Measurements from ENCODE around the gene VWC2L. TPM values are rescaled to one million over a fixed set of nuclear protein-coding genes. Genes with fewer than 3 reads are reported as not detected.

VWC2L gene
- total RNA-seq, 2 experiments from 2014 or later = not detected

GRCh38 chr2:214515111-214515510 lies 104.3 kb downstream of the VWC2L start:
- H3K36me3 Mint-ChIP-seq (ENCODE audit: low read depth) = no peaks in the 10 kb centered on the region
- no peak for DNase-seq
- CTCF ChIA-PET = no interaction called here
- H3K27ac Mint-ChIP-seq = no peak overlapping the region
- H3K4me1 Mint-ChIP-seq (ENCODE audit: low read depth) = no peaks in the 10 kb centered on the region
- H3K27me3 Mint-ChIP-seq (ENCODE audit: low read depth) = peaks cover 3% of the 10 kb centered on the region
- no peaks in the 10 kb centered on the region for H3K9me3 Mint-ChIP-seq
- H3K4me3 Mint-ChIP-seq = no peak overlapping the region
- intact Hi-C loops (cut with micrococcal nuclease) = no loop called here

GRCh38 chr2:214519258-214519818 lies 108.5 kb downstream of the VWC2L start:
- Mint-ChIP-seq H3K9me3 (no peaks in the 10 kb centered on the region), H3K4me3 (no peak overlapping the region), H3K27me3 (ENCODE audit: low read depth) (peaks cover 3% of the 10 kb centered on the region), H3K4me1 (ENCODE audit: low read depth) (no peaks in the 10 kb centered on the region), H3K27ac (no peak overlapping the region), H3K36me3 (ENCODE audit: low read depth) (no peaks in the 10 kb centered on the region)
- no peak for DNase-seq
- CTCF ChIA-PET = no interaction called here
- intact Hi-C loops (cut with micrococcal nuclease) = no loop called here

- Mint-ChIP-seq H3K27me3 (ENCODE audit: low read depth) (no peaks in the 10 kb centered on the region), H3K36me3 (ENCODE audit: low read depth) (no peaks in the 10 kb centered on the region), H3K4me1 (ENCODE audit: low read depth) (no peaks in the 10 kb centered on the region), H3K4me3 (no peak overlapping the region), H3K27ac (no peak overlapping the region), H3K9me3 (peaks cover 2% of the 10 kb centered on the region)
- intact Hi-C loops (cut with micrococcal nuclease) = no loop called here
- CTCF ChIA-PET = interaction anchor here (0.6 kb wide), 1 partner anchor 32 kb away, joined by 4 read pairs; no protein-coding TSS in a partner anchor
- no peak for DNase-seq
Measured at GRCh38 chr2:214529021-214529420, 118.2 kb downstream of the VWC2L start.

DNA sequence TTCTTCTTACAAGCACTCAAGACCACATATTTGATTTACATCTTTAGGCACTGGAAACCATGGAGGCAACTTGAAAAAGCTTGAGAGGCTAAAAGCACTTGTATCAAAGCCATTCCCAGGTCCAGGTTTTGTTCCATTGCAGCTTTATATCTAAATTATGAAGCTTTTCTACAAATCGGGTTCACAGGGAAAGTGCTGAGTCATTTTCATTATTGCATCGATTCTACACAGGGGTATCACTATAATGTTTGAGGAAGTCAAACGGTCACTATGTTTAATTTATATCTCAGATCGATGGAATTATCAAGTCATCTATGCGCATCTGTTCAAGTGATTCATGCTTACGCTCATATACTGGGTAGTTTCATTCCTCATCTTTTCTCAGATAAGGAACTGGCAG lies 118.7 kb downstream of the VWC2L start:
- Mint-ChIP-seq H3K9me3 (peaks cover 2% of the 10 kb centered on the region), H3K27me3 (ENCODE audit: low read depth) (no peaks in the 10 kb centered on the region), H3K4me3 (no peak overlapping the region), H3K36me3 (ENCODE audit: low read depth) (no peaks in the 10 kb centered on the region), H3K27ac (no peak overlapping the region), H3K4me1 (ENCODE audit: low read depth) (no peaks in the 10 kb centered on the region)
- CTCF ChIA-PET = no interaction called here
- no peak for DNase-seq
- intact Hi-C loops (cut with micrococcal nuclease) = no loop called here

- Mint-ChIP-seq H3K36me3 (ENCODE audit: low read depth) (no peaks in the 10 kb centered on the region), H3K27ac (no peak overlapping the region), H3K27me3 (ENCODE audit: low read depth) (peaks cover 2% of the 10 kb centered on the region), H3K9me3 (peaks cover 2% of the 10 kb centered on the region), H3K4me3 (no peak overlapping the region), H3K4me1 (ENCODE audit: low read depth) (no peaks in the 10 kb centered on the region)
- intact Hi-C loops (cut with micrococcal nuclease) = no loop called here
- CTCF ChIA-PET = no interaction called here
- no peak for DNase-seq
Measured at GRCh38 chr2:214533541-214533940, 122.7 kb downstream of the VWC2L start.

GRCh38 chr2:214536625-214537024 lies 125.8 kb downstream of the VWC2L start:
- H3K4me3 Mint-ChIP-seq = no peak overlapping the region
- no peak for DNase-seq
- no peaks in the 10 kb centered on the region for H3K4me1 Mint-ChIP-seq (ENCODE audit: low read depth)
- no peaks in the 10 kb centered on the region for H3K9me3 Mint-ChIP-seq
- H3K27me3 Mint-ChIP-seq (ENCODE audit: low read depth) = peaks cover 2% of the 10 kb centered on the region
- H3K27ac Mint-ChIP-seq = no peak overlapping the region
- H3K36me3 Mint-ChIP-seq (ENCODE audit: low read depth) = no peaks in the 10 kb centered on the region
- CTCF ChIA-PET = no interaction called here
- intact Hi-C loops (cut with micrococcal nuclease) = no loop called here

GRCh38 chr2:214537929-214538328 lies 127.1 kb downstream of the VWC2L start:
- no peak for DNase-seq
- H3K4me3 Mint-ChIP-seq = no peak overlapping the region
- H3K36me3 Mint-ChIP-seq (ENCODE audit: low read depth) = no peaks in the 10 kb centered on the region
- H3K27ac Mint-ChIP-seq = no peak overlapping the region
- intact Hi-C loops (cut with micrococcal nuclease) = no loop called here
- peaks cover 5% of the 10 kb centered on the region for H3K27me3 Mint-ChIP-seq (ENCODE audit: low read depth)
- no peaks in the 10 kb centered on the region for H3K4me1 Mint-ChIP-seq (ENCODE audit: low read depth)
- CTCF ChIA-PET = no interaction called here
- no peaks in the 10 kb centered on the region for H3K9me3 Mint-ChIP-seq

DNA sequence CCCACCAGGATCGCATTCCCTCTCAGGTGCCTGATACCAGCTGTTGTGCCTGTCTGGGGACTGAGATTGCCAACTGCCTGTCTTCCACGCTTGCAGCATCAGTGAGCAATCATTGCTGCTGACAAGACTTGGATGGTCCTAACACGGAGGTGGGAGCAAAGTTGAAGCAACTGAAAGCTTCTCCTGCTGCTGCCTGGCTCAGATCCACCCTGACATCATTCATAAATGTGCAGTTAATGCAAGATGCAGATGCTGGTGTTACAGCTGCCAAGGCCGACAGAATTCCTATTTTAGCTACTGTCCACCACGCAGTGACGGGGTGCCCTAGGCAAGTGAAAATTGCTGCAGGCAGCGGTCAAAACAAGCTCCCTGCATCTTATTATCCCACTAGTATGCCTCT lies 131.4 kb downstream of the VWC2L start:
- Mint-ChIP-seq H3K4me3 (no peak overlapping the region), H3K27me3 (ENCODE audit: low read depth) (peaks cover 5% of the 10 kb centered on the region), H3K9me3 (no peaks in the 10 kb centered on the region), H3K4me1 (ENCODE audit: low read depth) (no peaks in the 10 kb centered on the region), H3K27ac (no peak overlapping the region), H3K36me3 (ENCODE audit: low read depth) (no peaks in the 10 kb centered on the region)
- no peak for DNase-seq
- CTCF ChIA-PET = no interaction called here
- intact Hi-C loops (cut with micrococcal nuclease) = no loop called here

DNA sequence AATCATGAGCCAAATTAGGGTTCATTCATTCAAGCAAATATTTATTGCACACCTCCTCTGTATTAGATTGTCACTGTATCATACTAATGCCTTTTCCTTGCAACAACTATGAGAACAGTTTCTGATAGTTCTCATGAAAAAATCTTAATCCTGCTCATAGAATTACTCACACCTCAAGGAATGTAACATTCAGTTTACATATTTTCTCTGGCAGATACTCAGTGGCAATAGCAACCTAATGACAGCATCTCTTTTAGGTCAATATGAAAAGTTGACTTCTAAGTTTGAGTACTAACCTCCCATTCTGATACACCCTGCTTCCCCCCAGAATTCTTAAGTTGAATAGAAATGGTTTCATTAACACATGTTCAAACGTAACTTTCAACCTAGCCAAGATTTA lies 132.0 kb downstream of the VWC2L start:
- intact Hi-C loops (cut with micrococcal nuclease) = no loop called here
- Mint-ChIP-seq H3K4me1 (ENCODE audit: low read depth) (no peaks in the 10 kb centered on the region), H3K4me3 (no peak overlapping the region), H3K9me3 (no peaks in the 10 kb centered on the region), H3K27me3 (ENCODE audit: low read depth) (peaks cover 3% of the 10 kb centered on the region), H3K36me3 (ENCODE audit: low read depth) (no peaks in the 10 kb centered on the region), H3K27ac (no peak overlapping the region)
- DNase-seq = no peak
- CTCF ChIA-PET = no interaction called here

- no peak overlapping the region for H3K4me3 Mint-ChIP-seq
- CTCF ChIA-PET = no interaction called here
Measured at GRCh38 chr2:214543386-214543955, 132.6 kb downstream of the VWC2L start.

DNA sequence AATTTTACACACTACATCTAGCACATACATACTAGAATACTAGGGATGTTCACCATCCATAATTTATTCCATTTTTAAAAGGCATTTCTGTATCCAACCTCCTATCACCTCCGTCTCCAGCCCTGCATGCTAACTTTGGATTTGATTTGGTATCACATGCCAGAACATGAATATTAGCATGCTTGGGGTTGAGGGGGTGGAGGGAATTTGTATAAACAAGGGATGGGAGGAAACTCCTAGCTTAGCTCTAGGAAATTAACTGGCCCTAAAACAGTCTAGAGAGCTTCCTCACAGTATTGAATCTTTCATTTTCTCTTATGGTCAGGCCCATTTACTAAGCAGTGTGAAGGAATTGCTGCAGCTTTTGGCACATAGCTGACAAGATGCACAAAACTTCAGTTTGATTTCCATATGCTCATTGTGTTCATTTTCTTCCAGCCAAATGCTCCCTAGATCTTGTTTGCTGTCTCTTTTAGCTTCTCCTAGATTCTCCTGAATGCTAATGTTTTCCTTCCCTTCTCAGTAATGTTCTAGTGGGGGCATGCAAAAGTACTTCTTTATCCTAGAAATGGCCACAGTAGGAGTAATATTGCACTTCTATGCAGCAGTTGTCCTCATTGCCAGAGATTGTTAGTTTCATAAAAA lies 135.2 kb downstream of the VWC2L start:
- intact Hi-C loops (cut with micrococcal nuclease) = no loop called here
- DNase-seq = no peak
- CTCF ChIA-PET = no interaction called here
- Mint-ChIP-seq H3K4me3 (no peak overlapping the region), H3K4me1 (ENCODE audit: low read depth) (no peaks in the 10 kb centered on the region), H3K27ac (no peak overlapping the region), H3K27me3 (ENCODE audit: low read depth) (peaks cover 3% of the 10 kb centered on the region), H3K36me3 (ENCODE audit: low read depth) (no peaks in the 10 kb centered on the region), H3K9me3 (no peaks in the 10 kb centered on the region)

More at GRCh38 chr2:214543386-214543955, 132.6 kb downstream of the VWC2L start:
- intact Hi-C loops (cut with micrococcal nuclease) = no loop called here
- Mint-ChIP-seq H3K9me3 (no peaks in the 10 kb centered on the region), H3K27me3 (ENCODE audit: low read depth) (peaks cover 3% of the 10 kb centered on the region), H3K27ac (no peak overlapping the region), H3K4me1 (ENCODE audit: low read depth) (no peaks in the 10 kb centered on the region), H3K36me3 (ENCODE audit: low read depth) (no peaks in the 10 kb centered on the region)
- DNase-seq = no peak

GRCh38 chr2:214547931-214548330 lies 137.1 kb downstream of the VWC2L start:
- CTCF ChIA-PET = no interaction called here
- intact Hi-C loops (cut with micrococcal nuclease) = no loop called here
- Mint-ChIP-seq H3K27me3 (ENCODE audit: low read depth) (no peaks in the 10 kb centered on the region), H3K4me1 (ENCODE audit: low read depth) (no peaks in the 10 kb centered on the region), H3K9me3 (no peaks in the 10 kb centered on the region), H3K4me3 (no peak overlapping the region), H3K27ac (no peak overlapping the region), H3K36me3 (ENCODE audit: low read depth) (no peaks in the 10 kb centered on the region)
- no peak for DNase-seq

DNA sequence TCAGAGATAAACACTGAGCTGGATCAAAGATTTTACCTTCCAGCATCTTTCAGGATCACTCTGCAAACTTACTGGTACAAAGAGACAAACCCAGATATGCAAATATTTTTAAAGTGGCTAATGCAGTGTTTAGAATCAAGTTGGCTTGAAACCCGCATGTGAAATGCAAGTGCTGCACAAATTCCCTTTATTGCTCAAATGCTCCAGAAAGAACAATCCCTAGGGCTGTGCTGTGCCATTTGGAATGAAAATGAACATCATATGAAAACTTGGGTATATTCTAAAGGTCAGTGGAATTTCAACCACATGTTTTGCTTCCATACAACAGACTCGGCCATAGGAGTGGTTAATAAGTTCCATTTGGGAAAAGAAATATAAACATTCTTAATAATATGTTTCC lies 139.1 kb downstream of the VWC2L start:
- no peaks in the 10 kb centered on the region for H3K36me3 Mint-ChIP-seq (ENCODE audit: low read depth)
- H3K27me3 Mint-ChIP-seq (ENCODE audit: low read depth) = peaks cover 1% of the 10 kb centered on the region
- H3K4me3 Mint-ChIP-seq = no peak overlapping the region
- no peak for DNase-seq
- H3K9me3 Mint-ChIP-seq = no peaks in the 10 kb centered on the region
- H3K27ac Mint-ChIP-seq = no peak overlapping the region
- intact Hi-C loops (cut with micrococcal nuclease) = no loop called here
- no peaks in the 10 kb centered on the region for H3K4me1 Mint-ChIP-seq (ENCODE audit: low read depth)
- CTCF ChIA-PET = no interaction called here
